Esophagus squamous epithelium (tissue), 4 donors: ENCODE measurements around the gene OSTM1.

Experiments used
- CTCF ChIP-seq, 6 experiments: fragments of 450-650 bp in 4 of 6; fragments of 200-600 bp in 2 of 6; sonication (generic) in 2 of 6; IDR thresholded peaks; one replicate each; pipeline ENCODE4 v1.5.1; 2016 to 2019; ENCODE audit warnings: antibody characterized with exemption in 6 of 6, mild to moderate bottlenecking in 4 of 6, moderate library complexity in 4 of 6
- POLR2A ChIP-seq, 4 donors: fragments of 450-650 bp; IDR thresholded peaks; one replicate each; pipeline ENCODE4 v1.6.1; 2017; ENCODE audit warnings: antibody characterized with exemption in 4 of 4, mild to moderate bottlenecking in 4 of 4, moderate library complexity in 3 of 4

- TF ChIP-seq POLR2A (IDR thresholded peaks at IDR 0.05) (no peak), CTCF (IDR thresholded peaks at IDR 0.05) (no peak)
Observed at GRCh38 chr6:108123481-108123929, 49.0 kb upstream of the OSTM1 start.
